ENCODE measurements around the gene CCN5. TPM values are rescaled to one million over a fixed set of nuclear protein-coding genes. Genes with fewer than 3 reads are reported as not detected.

Gene CCN5
- total RNA-seq, 2 experiments from 2014 or later: not detected

DNA sequence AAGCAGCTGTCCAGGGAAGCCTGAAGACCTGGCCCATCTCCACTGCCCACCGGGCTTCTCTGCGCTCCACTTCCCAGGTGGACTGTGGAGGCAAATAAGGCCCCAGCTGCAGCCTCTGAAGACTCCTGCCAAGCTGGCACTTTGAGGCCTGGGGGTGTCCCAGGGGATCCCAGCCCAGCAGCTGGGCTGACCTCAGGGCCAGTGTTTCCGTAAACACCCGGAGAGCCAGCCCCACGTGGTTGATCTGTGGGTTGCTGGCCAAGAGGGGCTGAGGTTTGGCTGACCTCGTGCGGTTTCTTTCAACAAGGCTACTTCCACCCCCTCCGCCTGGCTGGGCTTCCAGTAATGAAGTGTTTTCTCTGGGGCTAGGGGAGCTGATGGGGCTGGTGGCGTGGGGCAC is 12.4 kb upstream of the CCN5 start:
- ChIA-PET POLR2A (interaction anchor here (0.5 kb wide), 1 partner anchor 183 kb away, joined by 3 read pairs; the partner anchor contains the start of gene YWHAB), CTCF (ENCODE audit: unreplicated experiment) (no interaction called here)
- TF ChIP-seq EZH2phosphoT487 (IDR thresholded peaks at IDR 0.05; ENCODE audit: borderline replicate concordance, low read depth, low read length): no peak
- TF ChIP-seq, protein P1, sequence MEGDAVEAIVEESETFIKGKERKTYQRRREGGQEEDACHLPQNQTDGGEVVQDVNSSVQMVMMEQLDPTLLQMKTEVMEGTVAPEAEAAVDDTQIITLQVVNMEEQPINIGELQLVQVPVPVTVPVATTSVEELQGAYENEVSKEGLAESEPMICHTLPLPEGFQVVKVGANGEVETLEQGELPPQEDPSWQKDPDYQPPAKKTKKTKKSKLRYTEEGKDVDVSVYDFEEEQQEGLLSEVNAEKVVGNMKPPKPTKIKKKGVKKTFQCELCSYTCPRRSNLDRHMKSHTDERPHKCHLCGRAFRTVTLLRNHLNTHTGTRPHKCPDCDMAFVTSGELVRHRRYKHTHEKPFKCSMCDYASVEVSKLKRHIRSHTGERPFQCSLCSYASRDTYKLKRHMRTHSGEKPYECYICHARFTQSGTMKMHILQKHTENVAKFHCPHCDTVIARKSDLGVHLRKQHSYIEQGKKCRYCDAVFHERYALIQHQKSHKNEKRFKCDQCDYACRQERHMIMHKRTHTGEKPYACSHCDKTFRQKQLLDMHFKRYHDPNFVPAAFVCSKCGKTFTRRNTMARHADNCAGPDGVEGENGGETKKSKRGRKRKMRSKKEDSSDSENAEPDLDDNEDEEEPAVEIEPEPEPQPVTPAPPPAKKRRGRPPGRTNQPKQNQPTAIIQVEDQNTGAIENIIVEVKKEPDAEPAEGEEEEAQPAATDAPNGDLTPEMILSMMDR (conservative IDR thresholded peaks at IDR 0.05; ENCODE audit: low read length): no peak
- no peaks in the 10 kb centered on the region for H3K79me2 ChIP-seq (ENCODE audit: insufficient read depth, low read depth, low read length)
- no peak overlapping the region for H3K4me3 ChIP-seq (ENCODE audit: low read depth, low read length, poor library complexity, severe bottlenecking)
- no peaks in the 10 kb centered on the region for H3K9me3 ChIP-seq (ENCODE audit: low read length)
- H3K27ac ChIP-seq (ENCODE audit: low read depth, low read length, poor library complexity, severe bottlenecking): no peak overlapping the region
- DNase-seq (ENCODE audit: low spot score): peak; percentile 48
- no peaks in the 10 kb centered on the region for H3K9me2 ChIP-seq (ENCODE audit: insufficient read depth, low read length)
- no peak overlapping the region for H3K4me2 ChIP-seq (ENCODE audit: low read length)
- H4K20me1 ChIP-seq (ENCODE audit: insufficient read depth, low read length): no peaks in the 10 kb centered on the region
- intact Hi-C loops (cut with micrococcal nuclease; ENCODE audit: unreplicated experiment): no loop called here
- no peaks in the 10 kb centered on the region for H3K36me3 ChIP-seq (ENCODE audit: insufficient read depth, low read length)
- no TSS peak for BruUV-seq (replicated peaks)
- H2AFZ ChIP-seq (ENCODE audit: low read length): no peak overlapping the region
- H3K4me1 ChIP-seq (ENCODE audit: insufficient read depth, low read length, poor library complexity, severe bottlenecking): peaks cover 7% of the 10 kb centered on the region

DNA sequence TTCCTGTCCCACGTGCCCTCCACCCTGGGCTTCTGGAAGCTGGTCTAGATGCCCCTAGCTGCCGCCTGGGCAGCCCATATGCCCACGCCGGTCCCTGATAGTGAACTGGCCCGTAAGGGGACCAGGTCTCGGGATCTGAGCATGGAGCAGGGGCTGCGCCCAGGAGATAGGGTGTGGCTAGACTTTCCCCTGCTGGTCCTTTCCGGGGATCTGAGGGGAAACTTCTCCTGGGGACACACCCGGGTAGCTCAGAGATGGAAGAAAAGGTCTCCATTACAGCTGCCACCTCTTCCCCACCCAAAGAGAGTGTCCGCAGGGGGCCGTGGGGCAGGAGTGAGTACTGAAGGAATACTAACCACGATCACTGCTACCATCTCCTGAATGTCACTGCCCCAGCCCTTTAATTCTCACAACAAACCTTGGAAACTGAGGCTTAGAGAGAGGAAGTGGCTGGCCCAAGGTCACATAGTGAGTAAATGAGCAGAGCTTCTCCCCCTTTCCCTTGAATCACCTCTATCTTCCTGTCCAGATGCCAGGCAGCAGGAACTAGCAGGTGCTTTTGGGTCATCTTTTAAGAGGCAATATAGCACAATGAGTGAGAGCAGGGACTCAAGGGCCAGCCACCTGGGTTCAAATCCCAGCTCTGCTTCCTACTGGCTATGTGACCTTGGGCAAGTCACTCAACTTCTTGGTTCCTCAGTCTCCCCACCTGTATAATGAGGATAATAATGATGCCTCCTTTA is 11.8 kb upstream of the CCN5 start:
- H3K9me3 ChIP-seq (ENCODE audit: low read length): no peaks in the 10 kb centered on the region
- BruUV-seq (replicated peaks): no TSS peak
- POLR2A ChIA-PET: interaction anchor here (0.5 kb wide), 1 partner anchor 182 kb away, joined by 3 read pairs; the partner anchor contains the start of gene YWHAB
- no peak for DNase-seq (ENCODE audit: low spot score)
- intact Hi-C loops (cut with micrococcal nuclease; ENCODE audit: unreplicated experiment): no loop called here
- no peak overlapping the region for H3K4me3 ChIP-seq (ENCODE audit: low read depth, low read length, poor library complexity, severe bottlenecking)
- H4K20me1 ChIP-seq (ENCODE audit: insufficient read depth, low read length): no peaks in the 10 kb centered on the region
- no peaks in the 10 kb centered on the region for H3K9me2 ChIP-seq (ENCODE audit: insufficient read depth, low read length)
- CTCF ChIA-PET (ENCODE audit: unreplicated experiment): no interaction called here
- no peaks in the 10 kb centered on the region for H3K79me2 ChIP-seq (ENCODE audit: insufficient read depth, low read depth, low read length)
- H2AFZ ChIP-seq (ENCODE audit: low read length): no peak overlapping the region
- no peak overlapping the region for H3K27ac ChIP-seq (ENCODE audit: low read depth, low read length, poor library complexity, severe bottlenecking)
- peaks cover 7% of the 10 kb centered on the region for H3K4me1 ChIP-seq (ENCODE audit: insufficient read depth, low read length, poor library complexity, severe bottlenecking)
- no peaks in the 10 kb centered on the region for H3K36me3 ChIP-seq (ENCODE audit: insufficient read depth, low read length)
- TF ChIP-seq, protein P1 (conservative IDR thresholded peaks at IDR 0.05; ENCODE audit: low read length): no peak
- no peak for TF ChIP-seq EZH2phosphoT487 (IDR thresholded peaks at IDR 0.05; ENCODE audit: borderline replicate concordance, low read depth, low read length)
- H3K4me2 ChIP-seq (ENCODE audit: low read length): no peak overlapping the region

DNA sequence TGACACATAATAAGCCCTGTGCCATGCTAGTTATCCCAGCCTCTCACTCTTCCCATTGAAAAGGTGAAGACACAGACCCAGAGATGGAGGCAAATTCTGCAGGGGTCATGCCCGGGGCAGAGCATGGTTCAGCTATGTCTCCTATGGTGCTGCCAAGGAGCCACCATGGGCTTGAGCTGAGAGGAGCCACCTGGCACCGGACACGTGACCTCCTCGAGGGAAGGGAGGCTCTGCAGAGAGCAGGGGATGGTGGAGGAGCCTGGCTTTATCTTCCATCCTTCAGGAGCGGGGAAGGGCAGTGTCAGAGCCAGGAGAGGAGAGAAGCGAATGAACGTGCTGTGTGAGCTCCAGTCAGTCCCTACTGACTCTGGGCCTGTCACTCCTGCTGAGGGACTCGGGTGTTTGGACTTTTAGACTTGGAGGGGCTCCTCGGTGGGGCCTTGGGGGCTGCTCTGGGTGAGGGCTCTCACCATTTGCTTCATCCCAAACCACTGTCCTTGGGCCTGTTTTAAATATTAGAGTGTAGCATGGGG is 11.1 kb upstream of the CCN5 start:
- TF ChIP-seq, protein P1 (conservative IDR thresholded peaks at IDR 0.05; ENCODE audit: low read length): no peak
- no peak for TF ChIP-seq EZH2phosphoT487 (IDR thresholded peaks at IDR 0.05; ENCODE audit: borderline replicate concordance, low read depth, low read length)
- Histone ChIP-seq H2AFZ (ENCODE audit: low read length) (no peak overlapping the region), H3K9me3 (ENCODE audit: low read length) (no peaks in the 10 kb centered on the region), H3K27ac (ENCODE audit: low read depth, low read length, poor library complexity, severe bottlenecking) (no peak overlapping the region), H3K9me2 (ENCODE audit: insufficient read depth, low read length) (no peaks in the 10 kb centered on the region), H3K36me3 (ENCODE audit: insufficient read depth, low read length) (no peaks in the 10 kb centered on the region), H4K20me1 (ENCODE audit: insufficient read depth, low read length) (no peaks in the 10 kb centered on the region), H3K79me2 (ENCODE audit: insufficient read depth, low read depth, low read length) (no peaks in the 10 kb centered on the region), H3K4me2 (ENCODE audit: low read length) (no peak overlapping the region), H3K4me1 (ENCODE audit: insufficient read depth, low read length, poor library complexity, severe bottlenecking) (no peaks in the 10 kb centered on the region), H3K4me3 (ENCODE audit: low read depth, low read length, poor library complexity, severe bottlenecking) (no peak overlapping the region)
- POLR2A ChIA-PET: no interaction called here
- no TSS peak for BruUV-seq (replicated peaks)
- no peak for DNase-seq (ENCODE audit: low spot score)
- intact Hi-C loops (cut with micrococcal nuclease; ENCODE audit: unreplicated experiment): no loop called here
- CTCF ChIA-PET (ENCODE audit: unreplicated experiment): no interaction called here
